A673 (cell line): ENCODE measurements around the gene CIC. TPM values are rescaled to one million over a fixed set of nuclear protein-coding genes. Genes with fewer than 3 reads are reported as not detected.

Experiments used
- BruUV-seq: library from RNA; stranded (reverse); fragments of 400-500 nt; replicated peaks from 2 replicates; lab custom pipeline; 2021; lab: Mats Ljungman, UMichigan
- CTCF ChIA-PET: fragments of 300-600 bp; sonication (Branson Sonifier 250); formaldehyde crosslinking; loops from one replicate; lab custom pipeline; 2022; ENCODE audit warnings: antibody characterized with exemption; lab: Charles Lee
- POLR2A ChIA-PET: fragments of 300-600 bp; sonication (Branson Sonifier 250); formaldehyde crosslinking; loops from one replicate; lab custom pipeline; 2022; ENCODE audit warnings: antibody characterized with exemption; ENCODE audit not compliant: low non-redundant PET; lab: Charles Lee
- DNase-seq: peaks from one replicate; pipeline ENCODE4 v3.0.0-alpha.2; 2015; ENCODE audit warnings: low spot score
- H3K27ac ChIP-seq: fragments of 200-600 bp; sonication (generic); 2 replicates; pipeline ENCODE4 v1.5.1; 2016; ENCODE audit warnings: mixed run types, low read depth, mild to moderate bottlenecking, mixed read lengths, antibody characterized with exemption, low read length; ENCODE audit not compliant: poor library complexity, severe bottlenecking
- H3K27me3 ChIP-seq: fragments of 200-600 bp; sonication (generic); replicated peaks from 2 replicates; pipeline ENCODE4 v1.6.1; 2017; ENCODE audit warnings: mixed run types, low read depth, mild to moderate bottlenecking, mixed read lengths, antibody characterized with exemption, low read length; ENCODE audit not compliant: insufficient read depth, poor library complexity
- H3K36me3 ChIP-seq: fragments of 200-600 bp; sonication (generic); 2 replicates; pipeline ENCODE4 v1.6.1; 2016; ENCODE audit warnings: mixed run types, mild to moderate bottlenecking, mixed read lengths, antibody characterized with exemption, low read length; ENCODE audit not compliant: insufficient read depth, poor library complexity, severe bottlenecking
- H3K4me1 ChIP-seq: fragments of 200-600 bp; sonication (generic); 2 replicates; pipeline ENCODE4 v1.6.1; 2017; ENCODE audit warnings: mixed run types, mild to moderate bottlenecking, mixed read lengths, antibody characterized with exemption, low read length; ENCODE audit not compliant: insufficient read depth, poor library complexity, severe bottlenecking
- H3K4me3 ChIP-seq: fragments of 200-600 bp; sonication (generic); 2 replicates; pipeline ENCODE4 v1.5.1; 2016; ENCODE audit warnings: low read depth, mixed run types, mild to moderate bottlenecking, mixed read lengths, low read length; ENCODE audit not compliant: poor library complexity, severe bottlenecking
- H3K9me3 ChIP-seq: fragments of 200-600 bp; sonication (generic); 2 replicates; pipeline ENCODE4 v1.6.1; 2016; ENCODE audit warnings: mixed run types, low read depth, mild to moderate bottlenecking, mixed read lengths, antibody characterized with exemption, low read length; ENCODE audit not compliant: poor library complexity, severe bottlenecking
- EZH2 ChIP-seq: fragments of 200-600 bp; sonication (generic); IDR thresholded peaks from 2 replicates; pipeline ENCODE4 v1.6.1; 2017; ENCODE audit warnings: borderline replicate concordance, low read depth, mild to moderate bottlenecking, mixed read lengths, antibody characterized with exemption, low read length; ENCODE audit not compliant: poor library complexity, severe bottlenecking
- intact Hi-C: fragments of 100-400 bp; cut with micrococcal nuclease; formaldehyde crosslinking; loops from one replicate; pipeline ENCODE4 v1.10.0; 2022; ENCODE audit not compliant: unreplicated experiment
- total RNA-seq: library from RNA; stranded (reverse); gene quantifications from 2 replicates; pipeline ENCODE4 v1.2.3, GENCODE V29; 2021
- TF ChIP-seq, protein P1 (sequence below): fragments of 300-800, 200-600 bp; sonication (generic); conservative IDR thresholded peaks from 2 replicates; pipeline ENCODE4 v1.5.1; 2017; ENCODE audit warnings: low read depth, mild to moderate bottlenecking, antibody characterized with exemption, low read length, moderate library complexity, mixed read lengths

Gene CIC
- total RNA-seq, 1 experiment from 2014 or later = 80.3 TPM

DNA sequence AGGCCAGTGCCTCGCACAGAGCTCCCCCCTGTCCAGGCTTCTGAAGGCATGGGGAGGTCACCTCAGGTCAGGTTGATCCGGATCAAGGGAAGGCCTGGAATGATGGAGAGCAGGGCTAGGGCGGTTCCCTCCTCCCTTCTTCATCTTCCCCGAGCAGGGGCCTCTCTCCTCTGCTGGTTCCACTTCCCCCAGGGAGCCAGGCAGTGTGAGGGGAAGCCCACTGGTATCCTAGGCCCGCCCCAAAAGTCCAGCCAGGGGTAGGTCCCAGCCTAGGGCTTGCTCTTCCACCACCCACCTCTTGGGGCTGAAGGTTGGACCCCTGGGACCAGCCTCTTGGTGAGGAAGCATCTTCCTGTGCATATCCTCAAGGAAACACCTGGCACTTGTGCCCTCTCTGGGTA, 16.5 kb downstream of the CIC start:
- intact Hi-C loops = no loop called here
- Histone ChIP-seq H3K36me3 (peaks cover 39% of the 10 kb centered on the region), H3K27ac (peak overlapping the region; percentile 82), H3K4me3 (peak overlapping the region; percentile 74), H3K27me3 (no peaks in the 10 kb centered on the region), H3K9me3 (no peaks in the 10 kb centered on the region), H3K4me1 (peaks cover 41% of the 10 kb centered on the region)
- TF ChIP-seq EZH2 = no peak
- TF ChIP-seq, protein P1, sequence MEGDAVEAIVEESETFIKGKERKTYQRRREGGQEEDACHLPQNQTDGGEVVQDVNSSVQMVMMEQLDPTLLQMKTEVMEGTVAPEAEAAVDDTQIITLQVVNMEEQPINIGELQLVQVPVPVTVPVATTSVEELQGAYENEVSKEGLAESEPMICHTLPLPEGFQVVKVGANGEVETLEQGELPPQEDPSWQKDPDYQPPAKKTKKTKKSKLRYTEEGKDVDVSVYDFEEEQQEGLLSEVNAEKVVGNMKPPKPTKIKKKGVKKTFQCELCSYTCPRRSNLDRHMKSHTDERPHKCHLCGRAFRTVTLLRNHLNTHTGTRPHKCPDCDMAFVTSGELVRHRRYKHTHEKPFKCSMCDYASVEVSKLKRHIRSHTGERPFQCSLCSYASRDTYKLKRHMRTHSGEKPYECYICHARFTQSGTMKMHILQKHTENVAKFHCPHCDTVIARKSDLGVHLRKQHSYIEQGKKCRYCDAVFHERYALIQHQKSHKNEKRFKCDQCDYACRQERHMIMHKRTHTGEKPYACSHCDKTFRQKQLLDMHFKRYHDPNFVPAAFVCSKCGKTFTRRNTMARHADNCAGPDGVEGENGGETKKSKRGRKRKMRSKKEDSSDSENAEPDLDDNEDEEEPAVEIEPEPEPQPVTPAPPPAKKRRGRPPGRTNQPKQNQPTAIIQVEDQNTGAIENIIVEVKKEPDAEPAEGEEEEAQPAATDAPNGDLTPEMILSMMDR = no peak
- no TSS peak for BruUV-seq
- no peak for DNase-seq
- CTCF ChIA-PET = no interaction called here
- POLR2A ChIA-PET = no interaction called here

- H3K27ac ChIP-seq = peak overlapping the region; percentile 82
- POLR2A ChIA-PET = no interaction called here
Observed at GRCh38 chr19:42285988-42286348, 16.9 kb downstream of the CIC start.

DNA sequence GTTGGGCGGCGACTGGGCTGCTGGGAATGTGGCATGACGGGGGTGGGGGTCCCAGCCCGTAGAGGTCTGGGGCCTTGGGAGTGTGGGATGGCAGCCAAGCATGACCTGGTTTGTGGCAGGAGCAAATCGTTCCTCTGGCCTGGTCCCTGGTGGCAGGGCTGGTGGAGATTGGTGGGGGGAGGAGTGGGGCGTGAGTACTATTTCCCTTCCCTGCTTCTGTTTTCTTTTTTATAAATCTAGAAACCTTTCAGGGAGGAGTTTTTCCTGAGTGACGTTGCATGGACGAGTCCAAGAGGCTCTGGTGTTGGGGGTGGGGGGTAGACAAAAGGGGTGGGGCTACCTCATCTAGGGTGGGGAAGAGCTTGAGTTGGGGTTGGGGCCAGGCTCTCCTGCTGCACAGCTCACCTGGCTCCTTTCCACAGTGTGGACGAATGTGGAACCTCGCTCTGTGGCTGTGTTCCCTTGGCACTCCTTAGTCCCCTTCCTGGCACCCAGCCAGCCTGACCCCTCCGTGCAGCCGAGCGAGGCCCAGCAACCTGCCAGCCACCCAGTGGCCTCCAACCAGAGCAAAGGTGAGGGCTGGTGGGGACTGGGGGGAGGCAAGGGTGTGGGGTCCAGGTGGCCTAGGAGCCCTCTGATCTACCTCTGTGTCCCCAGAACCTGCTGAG, 17.4 kb downstream of the CIC start:
- POLR2A ChIA-PET = no interaction called here
- H3K9me3 ChIP-seq = no peaks in the 10 kb centered on the region
- H3K4me1 ChIP-seq = peaks cover 38% of the 10 kb centered on the region
- no peaks in the 10 kb centered on the region for H3K27me3 ChIP-seq
- peak overlapping the region; percentile 82 for H3K27ac ChIP-seq
- intact Hi-C loops = no loop called here
- peak overlapping the region; percentile 74 for H3K4me3 ChIP-seq
- no TSS peak for BruUV-seq
- peak; percentile 62 for DNase-seq
- TF ChIP-seq EZH2 = no peak
- peaks cover 48% of the 10 kb centered on the region for H3K36me3 ChIP-seq
- CTCF ChIA-PET = no interaction called here

More at GRCh38 chr19:42285988-42286348, 16.9 kb downstream of the CIC start:
- BruUV-seq = no TSS peak
- Histone ChIP-seq H3K4me1 (peaks cover 41% of the 10 kb centered on the region), H3K4me3 (peak overlapping the region; percentile 74), H3K27me3 (no peaks in the 10 kb centered on the region), H3K9me3 (no peaks in the 10 kb centered on the region), H3K36me3 (peaks cover 43% of the 10 kb centered on the region)
- no peak for DNase-seq
- TF ChIP-seq, protein P1 = no peak
- TF ChIP-seq EZH2 = no peak
- intact Hi-C loops = no loop called here
- CTCF ChIA-PET = no interaction called here
